HEK293 (cell line): ENCODE data around the gene BIK.

Experiments
- PRDM2 ChIP-seq: fragments of 450-650 bp; formaldehyde crosslinking; IDR thresholded peaks from 2 replicates; pipeline ENCODE4 v1.5.1; 2016; ENCODE audit warnings: missing biosample characterization, missing genetic modification characterization, borderline replicate concordance
- SP2 ChIP-seq: fragments of 450-650 bp; formaldehyde crosslinking; IDR thresholded peaks from 2 replicates; pipeline ENCODE4 v1.5.1; 2016; ENCODE audit warnings: missing biosample characterization, missing genetic modification characterization
- ZBTB17 ChIP-seq: fragments of 450-650 bp; formaldehyde crosslinking; IDR thresholded peaks from 2 replicates; pipeline ENCODE4 v1.5.1; 2016; ENCODE audit warnings: missing biosample characterization, missing genetic modification characterization
- ZBTB49 ChIP-seq: fragments of 450-650 bp; formaldehyde crosslinking; IDR thresholded peaks from 2 replicates; pipeline ENCODE4 v1.5.1; 2016; ENCODE audit warnings: missing biosample characterization, missing genetic modification characterization, low read depth
- ZNF426 ChIP-seq: fragments of 450-650 bp; formaldehyde crosslinking; IDR thresholded peaks from 2 replicates; pipeline ENCODE4 v1.5.1; 2017; ENCODE audit warnings: missing biosample characterization, missing genetic modification characterization, mild to moderate bottlenecking, inconsistent platforms, moderate library complexity
- ZNF449 ChIP-seq: fragments of 450-650 bp; formaldehyde crosslinking; IDR thresholded peaks from 2 replicates; pipeline ENCODE4 v1.5.1; 2017; ENCODE audit warnings: missing biosample characterization, mild to moderate bottlenecking, missing genetic modification characterization, moderate library complexity
- ZNF692 ChIP-seq: fragments of 450-650 bp; formaldehyde crosslinking; IDR thresholded peaks from 2 replicates; pipeline ENCODE4 v1.5.1; 2016; ENCODE audit warnings: missing biosample characterization, missing genetic modification characterization
- TF ChIP-seq, protein P1 (sequence below): fragments of 450-650 bp; formaldehyde crosslinking; IDR thresholded peaks from 2 replicates; pipeline ENCODE4 v1.5.1; 2016; ENCODE audit warnings: missing biosample characterization, missing genetic modification characterization
- TF ChIP-seq, protein P2 (sequence below): fragments of 450-650 bp; formaldehyde crosslinking; IDR thresholded peaks from 2 replicates; pipeline ENCODE4 v1.5.1; 2016; ENCODE audit warnings: missing biosample characterization, missing genetic modification characterization, low read depth
- TF ChIP-seq, protein P3 (sequence below): IDR thresholded peaks from 2 replicates; pipeline ENCODE4 v1.6.1; 2011; ENCODE audit warnings: mild to moderate bottlenecking, low read depth, low read length, borderline replicate concordance
- TF ChIP-seq, protein P4 (sequence below): fragments of 450-650 bp; formaldehyde crosslinking; IDR thresholded peaks from 2 replicates; pipeline ENCODE4 v1.5.1; 2016; ENCODE audit warnings: missing biosample characterization, missing genetic modification characterization

DNA sequence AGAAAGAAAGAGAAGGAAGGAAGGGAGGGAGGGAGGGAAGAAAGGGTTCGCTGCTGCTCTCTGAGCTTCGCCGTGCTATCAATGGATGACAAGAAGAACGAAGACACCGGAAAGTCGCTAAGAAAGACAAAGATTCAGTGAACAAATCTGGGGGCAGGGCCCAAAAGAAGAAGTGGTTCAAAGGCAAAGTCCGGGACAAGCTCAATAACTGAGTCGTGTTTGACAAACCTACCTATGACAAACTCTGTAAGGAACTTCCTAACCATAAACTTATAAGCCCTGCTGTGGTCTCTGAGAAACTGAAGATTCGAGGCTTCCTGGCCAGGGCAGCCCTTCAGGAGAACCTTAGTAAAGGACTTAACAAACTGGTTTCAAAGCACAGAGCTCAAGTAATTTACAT, 18.5 kb upstream of the BIK start:
- TF ChIP-seq, protein P1, sequence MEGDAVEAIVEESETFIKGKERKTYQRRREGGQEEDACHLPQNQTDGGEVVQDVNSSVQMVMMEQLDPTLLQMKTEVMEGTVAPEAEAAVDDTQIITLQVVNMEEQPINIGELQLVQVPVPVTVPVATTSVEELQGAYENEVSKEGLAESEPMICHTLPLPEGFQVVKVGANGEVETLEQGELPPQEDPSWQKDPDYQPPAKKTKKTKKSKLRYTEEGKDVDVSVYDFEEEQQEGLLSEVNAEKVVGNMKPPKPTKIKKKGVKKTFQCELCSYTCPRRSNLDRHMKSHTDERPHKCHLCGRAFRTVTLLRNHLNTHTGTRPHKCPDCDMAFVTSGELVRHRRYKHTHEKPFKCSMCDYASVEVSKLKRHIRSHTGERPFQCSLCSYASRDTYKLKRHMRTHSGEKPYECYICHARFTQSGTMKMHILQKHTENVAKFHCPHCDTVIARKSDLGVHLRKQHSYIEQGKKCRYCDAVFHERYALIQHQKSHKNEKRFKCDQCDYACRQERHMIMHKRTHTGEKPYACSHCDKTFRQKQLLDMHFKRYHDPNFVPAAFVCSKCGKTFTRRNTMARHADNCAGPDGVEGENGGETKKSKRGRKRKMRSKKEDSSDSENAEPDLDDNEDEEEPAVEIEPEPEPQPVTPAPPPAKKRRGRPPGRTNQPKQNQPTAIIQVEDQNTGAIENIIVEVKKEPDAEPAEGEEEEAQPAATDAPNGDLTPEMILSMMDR (tag by site-specific recombination) = no peak
- TF ChIP-seq ZNF426 (tag by site-specific recombination) (no peak), ZNF692 (tag by site-specific recombination) (no peak), SP2 (tag by site-specific recombination) (no peak), PRDM2 (no peak), ZBTB17 (tag by site-specific recombination) (no peak), ZBTB49 (no peak), ZNF449 (no peak)
- TF ChIP-seq, protein P2, sequence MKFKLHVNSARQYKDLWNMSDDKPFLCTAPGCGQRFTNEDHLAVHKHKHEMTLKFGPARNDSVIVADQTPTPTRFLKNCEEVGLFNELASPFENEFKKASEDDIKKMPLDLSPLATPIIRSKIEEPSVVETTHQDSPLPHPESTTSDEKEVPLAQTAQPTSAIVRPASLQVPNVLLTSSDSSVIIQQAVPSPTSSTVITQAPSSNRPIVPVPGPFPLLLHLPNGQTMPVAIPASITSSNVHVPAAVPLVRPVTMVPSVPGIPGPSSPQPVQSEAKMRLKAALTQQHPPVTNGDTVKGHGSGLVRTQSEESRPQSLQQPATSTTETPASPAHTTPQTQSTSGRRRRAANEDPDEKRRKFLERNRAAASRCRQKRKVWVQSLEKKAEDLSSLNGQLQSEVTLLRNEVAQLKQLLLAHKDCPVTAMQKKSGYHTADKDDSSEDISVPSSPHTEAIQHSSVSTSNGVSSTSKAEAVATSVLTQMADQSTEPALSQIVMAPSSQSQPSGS (tag by site-specific recombination) = no peak
- TF ChIP-seq, protein P3, sequence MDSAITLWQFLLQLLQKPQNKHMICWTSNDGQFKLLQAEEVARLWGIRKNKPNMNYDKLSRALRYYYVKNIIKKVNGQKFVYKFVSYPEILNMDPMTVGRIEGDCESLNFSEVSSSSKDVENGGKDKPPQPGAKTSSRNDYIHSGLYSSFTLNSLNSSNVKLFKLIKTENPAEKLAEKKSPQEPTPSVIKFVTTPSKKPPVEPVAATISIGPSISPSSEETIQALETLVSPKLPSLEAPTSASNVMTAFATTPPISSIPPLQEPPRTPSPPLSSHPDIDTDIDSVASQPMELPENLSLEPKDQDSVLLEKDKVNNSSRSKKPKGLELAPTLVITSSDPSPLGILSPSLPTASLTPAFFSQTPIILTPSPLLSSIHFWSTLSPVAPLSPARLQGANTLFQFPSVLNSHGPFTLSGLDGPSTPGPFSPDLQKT = no peak
- TF ChIP-seq, protein P4, sequence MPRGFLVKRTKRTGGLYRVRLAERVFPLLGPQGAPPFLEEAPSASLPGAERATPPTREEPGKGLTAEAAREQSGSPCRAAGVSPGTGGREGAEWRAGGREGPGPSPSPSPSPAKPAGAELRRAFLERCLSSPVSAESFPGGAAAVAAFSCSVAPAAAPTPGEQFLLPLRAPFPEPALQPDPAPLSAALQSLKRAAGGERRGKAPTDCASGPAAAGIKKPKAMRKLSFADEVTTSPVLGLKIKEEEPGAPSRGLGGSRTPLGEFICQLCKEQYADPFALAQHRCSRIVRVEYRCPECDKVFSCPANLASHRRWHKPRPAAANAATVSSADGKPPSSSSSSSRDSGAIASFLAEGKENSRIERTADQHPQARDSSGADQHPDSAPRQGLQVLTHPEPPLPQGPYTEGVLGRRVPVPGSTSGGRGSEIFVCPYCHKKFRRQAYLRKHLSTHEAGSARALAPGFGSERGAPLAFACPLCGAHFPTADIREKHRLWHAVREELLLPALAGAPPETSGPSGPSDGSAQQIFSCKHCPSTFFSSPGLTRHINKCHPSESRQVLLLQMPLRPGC (tag by site-specific recombination) = no peak
